ENCODE data around the gene WFIKKN1.

- TF ChIP-seq CTCF (IDR thresholded peaks at IDR 0.05; ENCODE audit: low read depth, low read length) (no peak), EZH2phosphoT487 (IDR thresholded peaks at IDR 0.05; ENCODE audit: low read depth) (no peak)
These were observed 1.5 kb upstream of the WFIKKN1 start for GRCh38 chr16:629185-629832.
